OCI-LY7 (cell line): Measurements from ENCODE around the gene GALNT9. TPM values are rescaled to one million over a fixed set of nuclear protein-coding genes. Genes with fewer than 3 reads are reported as not detected.
"Not testable (repeated sequence)": the region's sequence is repeated elsewhere in the genome, so short reads cannot be mapped to it uniquely, and the experiment has no call there.

ENCODE experiments used
- BruUV-seq: library from RNA; stranded (reverse); fragments of 400-500 nt; replicated peaks from 2 replicates; lab custom pipeline; 2021; lab: Mats Ljungman, UMichigan
- CTCF ChIA-PET: fragments of 300-600 bp; sonication (Branson Sonifier 250); formaldehyde crosslinking; loops from one replicate; lab custom pipeline; 2022; ENCODE audit warnings: antibody characterized with exemption; ENCODE audit not compliant: unreplicated experiment; lab: Charles Lee
- POLR2A ChIA-PET: fragments of 300-600 bp; sonication (Branson Sonifier 250); formaldehyde crosslinking; loops from one replicate; lab custom pipeline; 2022; ENCODE audit warnings: antibody characterized with exemption; lab: Charles Lee
- DNase-seq: peaks from one replicate; pipeline ENCODE4 v3.0.0-alpha.2; 2015; ENCODE audit warnings: low spot score
- H2AFZ ChIP-seq: fragments of 200-600 bp; sonication (generic), shearing (Covaris generic); 2 replicates; pipeline ENCODE4 v1.6.1; 2014; ENCODE audit warnings: mild to moderate bottlenecking, antibody characterized with exemption, low read length, moderate library complexity
- H3K27ac ChIP-seq: fragments of 200-600 bp; sonication (generic); 2 replicates; pipeline ENCODE4 v1.5.1; 2014; ENCODE audit warnings: mixed run types, low read depth, mild to moderate bottlenecking, moderate library complexity, low read length, inconsistent platforms; ENCODE audit not compliant: poor library complexity, severe bottlenecking
- H3K36me3 ChIP-seq: fragments of 200-600 bp; sonication (generic); 2 replicates; pipeline ENCODE4 v1.6.1; 2014; ENCODE audit warnings: mild to moderate bottlenecking, antibody characterized with exemption, low read length, moderate library complexity, mixed read lengths; ENCODE audit not compliant: insufficient read depth
- H3K4me1 ChIP-seq: fragments of 200-600 bp; sonication (generic); 2 replicates; pipeline ENCODE4 v1.5.1; 2014; ENCODE audit warnings: mild to moderate bottlenecking, low read length; ENCODE audit not compliant: insufficient read depth, poor library complexity, severe bottlenecking
- H3K4me2 ChIP-seq: fragments of 200-600 bp; sonication (generic); 2 replicates; pipeline ENCODE4 v1.6.1; 2014; ENCODE audit warnings: mild to moderate bottlenecking, low read length
- H3K4me3 ChIP-seq: fragments of 200-600 bp; sonication (generic); 2 replicates; pipeline ENCODE4 v1.5.1; 2014; ENCODE audit warnings: mild to moderate bottlenecking, low read depth, low read length; ENCODE audit not compliant: poor library complexity, severe bottlenecking
- H3K79me2 ChIP-seq: fragments of 200-600 bp; sonication (generic); 2 replicates; pipeline ENCODE4 v1.6.1; 2016; ENCODE audit warnings: low read depth, mild to moderate bottlenecking, low read length, moderate library complexity, mixed read lengths; ENCODE audit not compliant: insufficient read depth
- H3K9me2 ChIP-seq: fragments of 200-600 bp; sonication (generic); 2 replicates; pipeline ENCODE4 v1.6.1; 2016; ENCODE audit warnings: mild to moderate bottlenecking, low read length, mixed read lengths; ENCODE audit not compliant: insufficient read depth
- H3K9me3 ChIP-seq: fragments of 200-600 bp; sonication (generic); 2 replicates; pipeline ENCODE4 v1.6.1; 2014; ENCODE audit warnings: mild to moderate bottlenecking, mixed run types, low read length, mixed read lengths
- H4K20me1 ChIP-seq: fragments of 200-600 bp; sonication (generic); 2 replicates; pipeline ENCODE4 v1.6.1; 2014; ENCODE audit warnings: mild to moderate bottlenecking, antibody characterized with exemption, low read length, moderate library complexity, mixed read lengths; ENCODE audit not compliant: insufficient read depth
- EZH2phosphoT487 ChIP-seq: fragments of 200-600 bp; sonication (generic); IDR thresholded peaks from 2 replicates; pipeline ENCODE4 v1.6.1; 2018; ENCODE audit warnings: low read depth, borderline replicate concordance, mild to moderate bottlenecking, mixed run types, antibody characterized with exemption, low read length, moderate library complexity, mixed read lengths
- intact Hi-C: fragments of 100-400 bp; cut with micrococcal nuclease; formaldehyde crosslinking; loops from one replicate; pipeline ENCODE4 v1.10.0; 2022; ENCODE audit not compliant: unreplicated experiment
- total RNA-seq, 2 experiments: library from RNA; depleted of rRNA in 1 of 2; stranded (reverse); fragments of >200 nt in 1 of 2; shearing (Covaris generic) in 1 of 2; gene quantifications; 2 replicates each; pipeline ENCODE4 v1.2.3, GENCODE V29; 2014 to 2022
- TF ChIP-seq, protein P1 (sequence below): fragments of 200-600 bp; sonication (generic); conservative IDR thresholded peaks from 2 replicates; pipeline ENCODE4 v1.5.1; 2014; ENCODE audit warnings: mild to moderate bottlenecking, antibody characterized with exemption, low read length, moderate library complexity, mixed read lengths

The GALNT9 gene
- total RNA-seq, 2 experiments from 2014 or later, result 0.28 TPM; not detected in 1

DNA sequence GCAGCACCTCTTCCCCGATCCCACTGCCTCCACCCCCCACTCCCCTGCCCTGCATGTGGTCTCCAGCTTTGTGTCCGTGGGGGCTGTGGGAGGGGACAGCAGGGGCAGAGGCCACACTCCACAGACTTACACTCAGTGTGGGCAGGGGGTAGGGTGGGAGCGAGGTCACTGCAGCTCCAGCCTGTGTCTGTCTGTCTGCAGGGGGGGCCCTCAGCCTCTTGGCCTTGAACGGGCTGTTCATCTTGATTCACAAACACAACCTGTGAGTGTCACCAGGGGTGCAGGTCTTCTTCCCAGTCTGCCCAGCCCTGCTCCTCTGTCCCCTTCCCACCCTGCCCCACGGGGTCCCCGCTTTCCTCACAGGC, 178.6 kb downstream of the GALNT9 start:
- POLR2A ChIA-PET, result no interaction called here
- intact Hi-C loops, result no loop called here

DNA sequence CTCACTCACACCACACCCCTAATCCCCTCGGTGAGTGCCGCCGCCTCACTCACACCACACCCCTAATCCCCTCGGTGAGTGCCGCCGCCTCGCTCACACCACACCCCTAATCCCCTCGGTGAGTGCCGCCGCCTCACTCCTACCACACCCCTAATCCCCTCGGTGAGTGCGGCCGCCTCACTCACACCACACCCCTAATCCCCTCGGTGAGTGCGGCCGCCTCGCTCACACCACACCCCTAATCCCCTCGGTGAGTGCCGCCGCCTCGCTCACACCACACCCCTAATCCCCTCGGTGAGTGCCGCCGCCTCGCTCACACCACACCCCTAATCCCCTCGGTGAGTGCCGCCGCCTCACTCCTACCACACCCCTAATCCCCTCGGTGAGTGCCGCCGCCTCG, 179.9 kb downstream of the GALNT9 start:
- H2AFZ ChIP-seq, H3K9me2 ChIP-seq, H3K27ac ChIP-seq, H3K4me2 ChIP-seq, POLR2A ChIA-PET, BruUV-seq, DNase-seq, H3K9me3 ChIP-seq, CTCF ChIA-PET, H4K20me1 ChIP-seq, intact Hi-C loops, H3K4me3 ChIP-seq, H3K4me1 ChIP-seq: not testable (repeated sequence)
- Histone ChIP-seq H3K36me3 (peaks cover 56% of the 10 kb centered on the region), H3K79me2 (peaks cover 21% of the 10 kb centered on the region)

More for the DNA sequence above, 178.6 kb downstream of the GALNT9 start:
- no peaks in the 10 kb centered on the region for H3K9me2 ChIP-seq
- H4K20me1 ChIP-seq, result no peaks in the 10 kb centered on the region
- CTCF ChIA-PET, result no interaction called here
- H3K27ac ChIP-seq, result no peak overlapping the region
- DNase-seq, result no peak
- peaks cover under 1% of the 10 kb centered on the region for H3K4me1 ChIP-seq
- peaks cover 8% of the 10 kb centered on the region; the same call in 1 of the 2 replicates for H3K79me2 ChIP-seq
- H3K36me3 ChIP-seq, result peaks cover 63% of the 10 kb centered on the region
- no peak overlapping the region for H3K4me3 ChIP-seq
- TF ChIP-seq EZH2phosphoT487, result no peak
- TF ChIP-seq, protein P1, sequence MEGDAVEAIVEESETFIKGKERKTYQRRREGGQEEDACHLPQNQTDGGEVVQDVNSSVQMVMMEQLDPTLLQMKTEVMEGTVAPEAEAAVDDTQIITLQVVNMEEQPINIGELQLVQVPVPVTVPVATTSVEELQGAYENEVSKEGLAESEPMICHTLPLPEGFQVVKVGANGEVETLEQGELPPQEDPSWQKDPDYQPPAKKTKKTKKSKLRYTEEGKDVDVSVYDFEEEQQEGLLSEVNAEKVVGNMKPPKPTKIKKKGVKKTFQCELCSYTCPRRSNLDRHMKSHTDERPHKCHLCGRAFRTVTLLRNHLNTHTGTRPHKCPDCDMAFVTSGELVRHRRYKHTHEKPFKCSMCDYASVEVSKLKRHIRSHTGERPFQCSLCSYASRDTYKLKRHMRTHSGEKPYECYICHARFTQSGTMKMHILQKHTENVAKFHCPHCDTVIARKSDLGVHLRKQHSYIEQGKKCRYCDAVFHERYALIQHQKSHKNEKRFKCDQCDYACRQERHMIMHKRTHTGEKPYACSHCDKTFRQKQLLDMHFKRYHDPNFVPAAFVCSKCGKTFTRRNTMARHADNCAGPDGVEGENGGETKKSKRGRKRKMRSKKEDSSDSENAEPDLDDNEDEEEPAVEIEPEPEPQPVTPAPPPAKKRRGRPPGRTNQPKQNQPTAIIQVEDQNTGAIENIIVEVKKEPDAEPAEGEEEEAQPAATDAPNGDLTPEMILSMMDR, result no peak
- H3K9me3 ChIP-seq, result peaks cover under 1% of the 10 kb centered on the region; the same call in 1 of the 2 replicates
- BruUV-seq, result no TSS peak
- no peak overlapping the region for H3K4me2 ChIP-seq
- no peak overlapping the region for H2AFZ ChIP-seq

DNA sequence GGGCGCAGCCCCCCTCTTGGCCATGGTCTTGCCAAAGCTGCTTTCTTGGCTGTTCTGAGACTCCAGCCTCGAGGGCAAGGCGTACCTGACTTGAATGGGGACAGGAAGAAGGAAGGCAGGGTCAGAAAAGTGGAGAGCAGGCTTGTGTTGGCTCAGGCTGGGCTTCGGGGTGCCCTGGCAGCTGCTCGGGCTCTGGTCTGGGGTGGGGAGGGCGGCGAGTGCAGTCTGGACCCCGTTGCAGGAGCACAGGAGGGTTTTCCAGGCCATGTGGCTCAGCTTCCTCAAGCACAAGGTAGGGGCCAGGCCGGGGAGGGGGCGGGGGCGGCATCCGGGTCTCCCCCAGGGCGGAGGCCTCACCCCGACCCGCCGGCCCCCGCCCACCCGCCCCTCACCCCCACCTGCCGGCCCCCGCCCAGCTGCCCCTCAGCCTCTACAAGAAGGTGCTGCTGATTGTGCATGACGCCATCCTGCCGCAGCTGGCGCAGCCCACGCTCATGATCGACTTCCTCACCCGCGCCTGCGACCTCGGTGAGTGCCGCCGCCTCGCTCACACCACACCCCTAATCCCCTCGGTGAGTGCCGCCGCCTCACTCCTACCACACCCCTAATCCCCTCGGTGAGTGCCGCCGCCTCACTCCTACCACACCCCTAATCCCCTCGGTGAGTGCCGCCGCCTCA, 180.9 kb downstream of the GALNT9 start:
- no peak for DNase-seq
- peaks cover 8% of the 10 kb centered on the region for H3K4me1 ChIP-seq
- TF ChIP-seq, protein P1, result no peak
- TF ChIP-seq EZH2phosphoT487, result no peak
- H3K79me2 ChIP-seq, result peaks cover 26% of the 10 kb centered on the region
- peaks cover 56% of the 10 kb centered on the region for H3K36me3 ChIP-seq
- no peak overlapping the region for H3K4me2 ChIP-seq
- no peak overlapping the region for H3K4me3 ChIP-seq
- intact Hi-C loops, result no loop called here
- ChIA-PET POLR2A (no interaction called here), CTCF (no interaction called here)
- no TSS peak for BruUV-seq
- no peaks in the 10 kb centered on the region for H4K20me1 ChIP-seq
- no peaks in the 10 kb centered on the region for H3K9me3 ChIP-seq
- no peak overlapping the region for H3K27ac ChIP-seq
- H3K9me2 ChIP-seq, result no peaks in the 10 kb centered on the region
- no peak overlapping the region for H2AFZ ChIP-seq
